Hepatocyte (in vitro differentiated cells): ENCODE data around the gene AGBL1. TPM values are rescaled to one million over a fixed set of nuclear protein-coding genes. Genes with fewer than 3 reads are reported as not detected.

Source experiments
- DNase-seq: peaks from one replicate; pipeline ENCODE4 v3.0.0-alpha.2; 2016; ENCODE audit warnings: low spot score
- H2AFZ ChIP-seq: fragments of 200-600 bp; sonication (generic); 2 replicates; pipeline ENCODE4 v1.6.0; 2016; ENCODE audit warnings: antibody characterized with exemption, mild to moderate bottlenecking
- H3K27ac ChIP-seq: fragments of 200-600 bp; sonication (generic); 2 replicates; pipeline ENCODE4 v1.5.1; 2016; ENCODE audit warnings: mild to moderate bottlenecking
- H3K27me3 ChIP-seq: fragments of 200-600 bp; sonication (generic); 2 replicates; pipeline ENCODE4 v1.6.1; 2016
- H3K36me3 ChIP-seq: fragments of 200-600 bp; sonication (generic); replicated peaks from 2 replicates; pipeline ENCODE4 v1.5.1; 2016; ENCODE audit warnings: low read depth; ENCODE audit not compliant: insufficient read depth
- H3K4me1 ChIP-seq: fragments of 200-600 bp; sonication (generic); 2 replicates; pipeline ENCODE4 v1.5.1; 2016; ENCODE audit warnings: mild to moderate bottlenecking, moderate library complexity; ENCODE audit not compliant: insufficient read depth
- H3K4me2 ChIP-seq: fragments of 200-600 bp; sonication (generic); 2 replicates; pipeline ENCODE4 v1.6.0; 2016
- H3K4me3 ChIP-seq: fragments of 200-600 bp; sonication (generic); 2 replicates; pipeline ENCODE4 v1.5.1; 2016; ENCODE audit warnings: mild to moderate bottlenecking
- H3K79me2 ChIP-seq: fragments of 200-600 bp; sonication (generic); 2 replicates; pipeline ENCODE4 v1.6.0; 2017; ENCODE audit warnings: mild to moderate bottlenecking
- H3K9me2 ChIP-seq: fragments of 200-600 bp; sonication (generic); replicated peaks from 2 replicates; pipeline ENCODE4 v1.6.0; 2017; ENCODE audit warnings: mild to moderate bottlenecking; ENCODE audit not compliant: insufficient read depth
- H3K9me3 ChIP-seq: fragments of 200-600 bp; sonication (generic); 2 replicates; pipeline ENCODE4 v1.5.1; 2016; ENCODE audit warnings: low read depth, mild to moderate bottlenecking
- H4K20me1 ChIP-seq: fragments of 200-600 bp; sonication (generic); 2 replicates; pipeline ENCODE4 v1.6.0; 2016; ENCODE audit warnings: mild to moderate bottlenecking; ENCODE audit not compliant: insufficient read depth, poor library complexity, severe bottlenecking
- EZH2 ChIP-seq: fragments of 200-600 bp; sonication (generic); IDR thresholded peaks from 2 replicates; pipeline ENCODE4 v1.6.1; 2016; ENCODE audit warnings: antibody characterized with exemption, mild to moderate bottlenecking, borderline replicate concordance
- EZH2phosphoT487 ChIP-seq: fragments of 200-600 bp; sonication (generic); IDR thresholded peaks from one replicate; pipeline ENCODE4 v1.6.1; 2018; ENCODE audit warnings: antibody characterized with exemption, mild to moderate bottlenecking, low read depth, moderate library complexity; ENCODE audit not compliant: unreplicated experiment, severe bottlenecking
- WGBS: methylation state at CpG from one replicate; pipeline ENCODE4 v1.1.6; 2016; ENCODE audit warnings: low lambda C conversion rate; ENCODE audit errors: missing lambda C conversion rate; 5-methylcytosine and 5-hydroxymethylcytosine counted together
- polyA plus RNA-seq: library from polyadenylated mRNA; unstranded; fragments of >200 nt; fragmentation: Nextera tagmentation; extraction: Ambion mirVana; gene quantifications from 2 replicates; pipeline ENCODE4 v1.2.1, GENCODE V29; 2016
- total RNA-seq: library from RNA; depleted of rRNA; stranded (reverse); fragments of >200 nt; gene quantifications from 2 replicates; pipeline ENCODE4 v1.2.3, GENCODE V29; 2014
- TF ChIP-seq, protein P1 (sequence below): fragments of 200-600 bp; sonication (generic); IDR thresholded peaks from 2 replicates; pipeline ENCODE4 v1.5.1; 2016; ENCODE audit warnings: antibody characterized with exemption, mild to moderate bottlenecking; ENCODE audit not compliant: poor library complexity

AGBL1 gene
- total and polyA plus RNA-seq, 2 experiments from 2014 or later, result not detected

DNA sequence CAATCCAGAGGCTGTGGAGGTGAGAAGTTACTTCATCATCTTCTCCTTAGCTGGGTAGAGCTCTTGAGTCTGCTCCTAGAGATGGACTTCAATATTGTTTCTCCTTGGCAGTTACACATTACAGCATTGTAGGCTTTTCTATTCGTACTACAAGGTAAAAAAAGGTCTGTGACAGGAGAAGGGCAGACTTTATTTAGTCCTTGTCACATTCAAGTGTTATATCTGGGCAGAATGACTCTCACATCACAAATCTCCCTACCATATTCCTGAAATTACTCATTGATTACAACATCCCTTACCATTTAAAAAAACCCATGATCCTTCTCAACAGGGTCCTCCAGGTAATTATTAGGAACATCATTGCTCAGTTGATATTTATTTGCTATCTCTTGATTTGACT, 75.0 kb downstream of the AGBL1 start:
- H3K27me3 ChIP-seq, result no peaks in the 10 kb centered on the region
- WGBS, result 73% methylated on average over 1 of the region's 1 CpG

DNA sequence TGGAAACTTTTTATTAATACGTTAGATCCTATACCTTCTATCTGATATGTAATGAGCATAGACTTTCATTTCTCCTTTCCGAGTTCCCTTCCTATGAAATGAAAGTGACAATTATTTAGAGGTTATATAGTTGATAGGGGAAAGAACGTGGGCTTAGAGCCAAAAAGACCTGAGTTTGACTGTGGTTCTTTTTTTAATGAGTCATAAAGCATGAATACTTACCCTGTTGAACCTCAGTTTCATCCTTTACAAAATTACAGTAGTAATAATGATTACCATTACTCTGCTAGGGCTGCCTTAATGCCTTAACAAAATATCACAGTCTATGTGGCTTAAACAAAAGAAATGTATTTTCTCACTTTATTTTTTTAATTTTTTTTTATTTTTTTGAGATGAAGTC, 75.9 kb downstream of the AGBL1 start:
- H2AFZ ChIP-seq, result no peak overlapping the region

More for the DNA sequence above, 75.0 kb downstream of the AGBL1 start:
- Histone ChIP-seq H2AFZ (no peak overlapping the region), H3K79me2 (no peaks in the 10 kb centered on the region), H3K4me2 (no peak overlapping the region), H3K9me3 (no peaks in the 10 kb centered on the region), H4K20me1 (no peaks in the 10 kb centered on the region), H3K36me3 (no peaks in the 10 kb centered on the region), H3K4me1 (no peaks in the 10 kb centered on the region), H3K9me2 (no peaks in the 10 kb centered on the region), H3K27ac (no peak overlapping the region), H3K4me3 (no peak overlapping the region)
- no peak for DNase-seq
- TF ChIP-seq EZH2, result no peak
- TF ChIP-seq, protein P1, sequence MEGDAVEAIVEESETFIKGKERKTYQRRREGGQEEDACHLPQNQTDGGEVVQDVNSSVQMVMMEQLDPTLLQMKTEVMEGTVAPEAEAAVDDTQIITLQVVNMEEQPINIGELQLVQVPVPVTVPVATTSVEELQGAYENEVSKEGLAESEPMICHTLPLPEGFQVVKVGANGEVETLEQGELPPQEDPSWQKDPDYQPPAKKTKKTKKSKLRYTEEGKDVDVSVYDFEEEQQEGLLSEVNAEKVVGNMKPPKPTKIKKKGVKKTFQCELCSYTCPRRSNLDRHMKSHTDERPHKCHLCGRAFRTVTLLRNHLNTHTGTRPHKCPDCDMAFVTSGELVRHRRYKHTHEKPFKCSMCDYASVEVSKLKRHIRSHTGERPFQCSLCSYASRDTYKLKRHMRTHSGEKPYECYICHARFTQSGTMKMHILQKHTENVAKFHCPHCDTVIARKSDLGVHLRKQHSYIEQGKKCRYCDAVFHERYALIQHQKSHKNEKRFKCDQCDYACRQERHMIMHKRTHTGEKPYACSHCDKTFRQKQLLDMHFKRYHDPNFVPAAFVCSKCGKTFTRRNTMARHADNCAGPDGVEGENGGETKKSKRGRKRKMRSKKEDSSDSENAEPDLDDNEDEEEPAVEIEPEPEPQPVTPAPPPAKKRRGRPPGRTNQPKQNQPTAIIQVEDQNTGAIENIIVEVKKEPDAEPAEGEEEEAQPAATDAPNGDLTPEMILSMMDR, result no peak

DNA sequence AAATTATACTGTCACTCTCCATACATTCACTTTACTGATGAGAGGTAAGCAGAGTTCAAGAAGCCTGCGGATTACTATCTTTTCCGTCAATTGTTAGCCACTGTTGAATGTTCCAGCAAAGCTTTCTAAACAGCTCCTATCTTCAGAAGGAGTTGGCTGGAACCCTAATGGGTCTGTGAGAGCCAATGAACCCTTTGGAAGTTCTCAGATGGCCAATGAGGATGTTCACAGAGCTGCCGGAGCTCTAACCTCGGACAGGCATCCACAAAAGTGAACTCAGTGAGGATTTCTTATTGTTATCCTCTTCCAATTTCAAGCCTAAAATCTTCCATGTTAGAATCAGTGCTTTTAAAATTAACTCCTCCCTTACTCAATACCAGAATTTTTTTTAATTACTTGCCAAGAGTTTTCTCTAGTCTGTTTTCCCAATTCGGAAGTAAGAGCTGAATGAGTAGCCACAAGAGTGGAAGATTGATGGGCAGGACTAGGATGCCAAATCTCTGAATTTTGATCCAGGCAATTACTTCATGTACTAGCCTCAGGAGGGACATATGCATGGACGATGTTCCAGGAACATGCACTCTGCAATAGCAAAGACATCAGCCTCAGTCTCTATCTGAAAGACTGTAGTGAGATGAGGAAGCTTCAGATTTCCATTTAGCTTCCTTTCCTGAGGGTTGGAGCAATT, 78.1 kb downstream of the AGBL1 start:
- DNase-seq, result no peak
- no peaks in the 10 kb centered on the region for H3K79me2 ChIP-seq
- WGBS, result 87% methylated on average over 6 of the region's 6 CpGs
- no peaks in the 10 kb centered on the region for H3K27me3 ChIP-seq
- H4K20me1 ChIP-seq, result no peaks in the 10 kb centered on the region
- H3K36me3 ChIP-seq, result no peaks in the 10 kb centered on the region
- H3K9me3 ChIP-seq, result no peaks in the 10 kb centered on the region
- no peak overlapping the region for H2AFZ ChIP-seq
- no peaks in the 10 kb centered on the region for H3K9me2 ChIP-seq
- H3K4me1 ChIP-seq, result no peaks in the 10 kb centered on the region
- no peak overlapping the region for H3K27ac ChIP-seq
- no peak for TF ChIP-seq EZH2
- H3K4me2 ChIP-seq, result no peak overlapping the region
- no peak overlapping the region for H3K4me3 ChIP-seq

More for the DNA sequence above, 75.9 kb downstream of the AGBL1 start:
- H3K4me3 ChIP-seq, result no peak overlapping the region
- no peaks in the 10 kb centered on the region for H4K20me1 ChIP-seq
- H3K79me2 ChIP-seq, result no peaks in the 10 kb centered on the region
- H3K4me2 ChIP-seq, result no peak overlapping the region
- no peaks in the 10 kb centered on the region for H3K4me1 ChIP-seq
- no peaks in the 10 kb centered on the region for H3K9me3 ChIP-seq
- no peaks in the 10 kb centered on the region for H3K36me3 ChIP-seq
- DNase-seq, result no peak
- 84% methylated on average over 3 of the region's 3 CpGs for WGBS
- no peaks in the 10 kb centered on the region for H3K9me2 ChIP-seq
- TF ChIP-seq EZH2, result no peak
- no peak for TF ChIP-seq EZH2phosphoT487
- TF ChIP-seq, protein P1, result no peak
- H3K27me3 ChIP-seq, result no peaks in the 10 kb centered on the region
- H3K27ac ChIP-seq, result no peak overlapping the region

DNA sequence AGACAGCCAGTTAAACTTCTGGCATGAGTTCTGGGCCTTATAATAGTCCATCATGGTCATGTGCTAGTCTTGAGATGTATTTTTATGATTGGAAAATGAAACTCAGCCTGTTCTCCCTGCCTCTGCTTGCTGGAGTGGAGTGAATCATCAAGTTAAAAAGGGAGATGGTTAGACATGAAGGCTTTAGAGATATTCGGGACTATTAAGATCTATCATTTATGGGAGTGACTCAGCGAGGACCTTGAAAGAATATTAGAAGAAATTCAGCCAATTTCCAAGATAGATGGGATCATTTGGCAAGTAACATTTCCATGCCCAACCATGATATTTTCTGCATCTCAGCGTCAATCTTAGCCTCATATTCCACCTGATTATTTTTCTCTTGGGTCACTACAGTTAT, 79.8 kb downstream of the AGBL1 start:
- Histone ChIP-seq H2AFZ (no peak overlapping the region), H3K79me2 (no peaks in the 10 kb centered on the region), H3K9me2 (no peaks in the 10 kb centered on the region), H3K27me3 (no peaks in the 10 kb centered on the region), H3K9me3 (no peaks in the 10 kb centered on the region), H3K4me2 (no peak overlapping the region), H3K36me3 (no peaks in the 10 kb centered on the region), H3K27ac (no peak overlapping the region), H3K4me3 (no peak overlapping the region), H4K20me1 (no peaks in the 10 kb centered on the region), H3K4me1 (peaks cover 12% of the 10 kb centered on the region)
- 85% methylated on average over 3 of the region's 3 CpGs for WGBS
- TF ChIP-seq EZH2 (no peak), EZH2phosphoT487 (no peak)
- TF ChIP-seq, protein P1, result no peak
- DNase-seq, result no peak
